ENCODE data around the gene PUM1. TPM values are rescaled to one million over a fixed set of nuclear protein-coding genes. Genes with fewer than 3 reads are reported as not detected.

PUM1 gene
- polyA plus RNA-seq, 1 donor = 56.6 TPM

DNA sequence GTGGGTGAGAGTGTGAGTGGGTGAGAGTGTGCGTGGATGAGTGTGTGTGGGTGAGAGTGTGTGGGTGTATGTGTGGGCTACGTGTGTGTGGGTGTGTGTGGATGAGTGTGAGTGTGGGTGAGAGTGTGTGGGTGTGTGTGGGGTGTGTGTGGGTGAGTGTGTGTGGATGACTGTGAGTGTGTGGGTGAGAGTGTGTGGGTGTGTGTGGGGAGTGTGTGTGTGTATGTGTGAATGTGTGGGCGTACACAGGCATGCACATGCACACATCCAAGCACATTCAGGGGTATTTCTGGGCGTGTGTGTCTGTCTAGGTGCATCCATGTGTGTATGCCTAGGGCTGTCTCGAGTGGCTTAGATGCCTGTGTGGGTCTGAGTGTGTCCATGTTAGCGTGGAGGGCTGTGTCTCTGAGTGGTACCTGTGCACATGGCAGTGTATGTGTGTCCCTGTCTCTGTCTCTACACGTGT is 171.0 kb downstream of the PUM1 start:
- DNase-seq (ENCODE audit: low read depth) = no peak

DNA sequence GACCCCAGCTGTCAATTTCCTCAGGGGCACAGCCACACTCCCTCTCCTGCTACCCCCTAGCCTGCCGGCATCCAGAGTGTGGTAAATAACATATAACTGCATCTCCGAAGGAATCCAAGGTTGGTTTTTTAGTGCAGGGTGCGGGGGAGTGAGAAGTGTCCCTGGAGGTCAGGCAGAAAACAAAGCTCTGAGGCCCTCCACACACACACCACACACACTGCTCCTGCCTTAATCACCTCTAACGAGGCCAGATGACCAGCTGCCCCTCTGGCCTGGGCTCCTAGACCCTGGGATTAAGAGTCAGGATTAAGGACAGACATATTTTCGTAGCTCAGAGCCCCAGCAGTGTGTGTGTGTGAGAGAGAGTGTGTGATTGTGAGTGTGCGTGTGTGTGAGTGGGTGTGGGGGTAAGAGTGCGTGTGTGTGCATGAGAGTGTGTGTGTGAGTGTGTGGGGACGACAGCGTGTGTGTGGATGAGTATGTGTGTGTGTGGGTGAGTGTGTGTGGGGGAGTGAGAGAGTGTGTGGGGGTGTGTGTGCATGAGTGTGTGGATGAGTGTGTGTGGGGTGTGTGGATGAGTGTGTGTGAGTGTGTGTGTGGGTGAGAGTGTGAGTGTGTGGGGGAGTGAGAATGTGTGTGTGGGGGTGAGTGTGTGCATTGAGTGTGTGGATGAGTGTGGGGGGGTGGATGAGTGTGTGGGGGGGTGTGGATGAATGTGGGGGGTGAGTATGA is 171.6 kb downstream of the PUM1 start:
- DNase-seq (ENCODE audit: low read depth) = no peak

DNA sequence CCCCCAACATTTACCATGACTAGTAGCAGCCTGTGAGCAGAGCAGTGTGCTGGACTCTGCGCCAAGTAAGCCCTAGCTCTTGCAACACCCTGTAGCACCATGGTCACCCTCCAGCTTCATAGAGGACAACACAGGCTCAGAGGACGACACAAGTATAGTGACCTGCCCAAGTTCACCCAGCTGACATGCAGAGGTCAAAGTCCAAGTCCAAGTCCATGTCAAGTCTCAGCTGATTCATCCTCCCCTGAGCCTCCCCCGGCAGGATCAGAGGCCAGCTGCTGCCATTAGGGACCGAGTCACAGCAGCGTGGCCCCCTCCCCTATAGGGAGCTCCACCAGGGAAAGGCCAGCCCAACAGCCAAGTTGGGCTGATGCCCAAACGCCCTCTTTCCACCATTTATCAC is 172.8 kb downstream of the PUM1 start:
- no peak for DNase-seq (ENCODE audit: low read depth)

DNA sequence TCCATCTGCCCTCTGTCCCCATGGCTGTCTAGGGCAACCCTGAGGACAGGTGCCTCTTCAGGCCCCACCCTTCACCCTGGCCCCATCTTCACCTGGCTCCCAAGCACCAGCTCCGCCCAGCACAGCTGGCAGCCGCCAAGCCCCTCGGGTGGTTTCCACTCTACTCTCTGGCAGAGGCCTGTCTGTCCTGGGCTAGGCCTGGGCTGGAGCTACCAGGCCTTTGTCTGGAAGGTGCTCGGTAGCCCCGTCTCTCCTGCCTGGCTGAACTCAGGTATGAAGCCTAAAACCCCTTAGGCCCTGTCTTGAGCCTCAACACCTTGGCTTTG is 174.3 kb downstream of the PUM1 start:
- DNase-seq (ENCODE audit: low read depth) = no peak

DNA sequence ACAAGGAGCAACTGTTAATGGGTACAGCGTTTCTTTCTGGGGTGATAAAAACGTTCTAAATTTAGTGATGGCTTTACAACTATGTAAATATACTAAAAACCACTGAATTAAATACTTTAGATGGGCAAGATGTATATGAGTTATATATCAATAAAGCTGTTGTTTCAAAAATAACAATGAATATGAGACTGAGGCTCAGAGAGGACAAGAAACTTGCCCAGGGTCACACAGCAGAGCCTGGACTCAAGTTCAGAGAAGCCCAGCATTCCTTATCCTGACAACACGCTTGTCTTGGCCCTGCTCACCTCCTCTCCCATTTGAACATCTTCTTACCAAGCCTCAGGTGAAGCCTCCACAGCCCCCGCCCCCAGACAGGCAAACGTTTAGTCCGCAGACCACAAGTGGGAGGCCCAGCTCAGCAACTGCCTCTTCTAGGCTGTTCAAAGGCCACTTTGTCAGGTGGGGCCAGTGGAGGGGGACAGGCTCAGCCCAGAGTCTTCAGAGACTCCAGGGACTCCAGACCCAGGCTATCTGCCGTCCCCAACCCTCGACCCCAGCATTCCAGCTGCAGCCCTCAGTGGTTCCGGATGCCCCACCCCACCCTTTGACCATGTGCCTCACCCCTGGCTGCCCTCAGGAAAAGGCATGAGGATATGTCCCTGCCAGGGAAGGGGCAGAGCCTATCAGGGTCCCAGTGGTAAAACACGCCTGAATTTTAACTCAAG is 174.9 kb downstream of the PUM1 start:
- no peak for DNase-seq (ENCODE audit: low read depth)

DNA sequence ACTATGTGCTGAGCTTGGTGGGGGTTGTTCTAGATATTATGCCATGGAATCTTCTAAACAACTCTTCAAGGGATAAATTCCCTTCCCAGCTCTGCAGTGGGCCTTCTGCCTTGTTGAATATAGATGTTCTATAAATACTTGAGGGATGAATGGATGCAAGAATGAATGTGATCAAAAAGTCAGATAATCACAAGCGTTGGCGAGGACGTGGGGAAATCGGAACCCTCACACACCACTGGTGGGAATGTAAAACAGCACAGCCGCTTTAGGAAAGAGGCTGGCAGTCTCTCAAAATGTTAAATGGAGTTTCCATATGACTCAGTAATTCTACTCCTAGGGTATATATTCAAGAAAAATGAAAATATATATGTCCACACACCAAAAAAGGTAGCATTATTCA is 176.0 kb downstream of the PUM1 start:
- no peak for DNase-seq (ENCODE audit: low read depth)

DNA sequence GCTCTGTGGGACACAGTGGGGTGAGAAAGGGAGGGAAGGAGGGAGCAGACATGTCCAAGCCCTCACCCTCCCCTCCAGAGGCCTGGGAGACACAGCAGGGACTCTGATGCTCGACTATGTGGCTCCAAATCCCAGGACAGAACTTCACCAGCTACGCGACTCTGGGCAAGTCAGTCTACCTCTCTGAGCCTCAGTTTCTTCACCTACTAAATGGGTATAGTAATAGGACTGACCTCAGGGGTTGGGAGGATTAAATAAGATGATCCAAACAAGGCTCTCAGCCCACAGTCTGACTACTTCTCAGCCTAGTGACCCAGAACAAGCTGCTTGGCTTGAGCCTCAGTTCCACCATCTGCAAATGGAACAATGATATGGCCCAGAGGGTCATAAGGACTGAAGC is 176.5 kb downstream of the PUM1 start:
- DNase-seq (ENCODE audit: low read depth) = no peak

DNA sequence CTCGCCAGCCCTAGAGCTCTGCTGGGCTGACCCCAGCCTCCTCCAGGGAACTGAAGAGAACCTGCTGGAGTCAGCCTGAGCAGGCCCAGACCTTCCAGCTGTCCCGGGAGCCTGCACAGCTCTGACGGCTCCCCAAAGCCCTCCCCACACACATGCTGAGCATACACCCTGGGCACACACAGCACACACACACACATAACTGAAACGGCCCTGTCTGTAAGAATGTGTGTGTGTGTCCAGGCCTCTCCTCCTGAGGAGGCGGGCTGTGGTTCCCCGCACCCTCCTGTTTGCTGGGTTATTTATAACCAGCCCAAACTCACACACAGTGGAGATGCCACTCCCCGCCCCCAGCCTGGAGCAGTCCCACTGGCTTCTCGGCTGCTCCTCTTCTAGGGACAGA is 177.1 kb downstream of the PUM1 start:
- no peak for DNase-seq (ENCODE audit: low read depth)

DNA sequence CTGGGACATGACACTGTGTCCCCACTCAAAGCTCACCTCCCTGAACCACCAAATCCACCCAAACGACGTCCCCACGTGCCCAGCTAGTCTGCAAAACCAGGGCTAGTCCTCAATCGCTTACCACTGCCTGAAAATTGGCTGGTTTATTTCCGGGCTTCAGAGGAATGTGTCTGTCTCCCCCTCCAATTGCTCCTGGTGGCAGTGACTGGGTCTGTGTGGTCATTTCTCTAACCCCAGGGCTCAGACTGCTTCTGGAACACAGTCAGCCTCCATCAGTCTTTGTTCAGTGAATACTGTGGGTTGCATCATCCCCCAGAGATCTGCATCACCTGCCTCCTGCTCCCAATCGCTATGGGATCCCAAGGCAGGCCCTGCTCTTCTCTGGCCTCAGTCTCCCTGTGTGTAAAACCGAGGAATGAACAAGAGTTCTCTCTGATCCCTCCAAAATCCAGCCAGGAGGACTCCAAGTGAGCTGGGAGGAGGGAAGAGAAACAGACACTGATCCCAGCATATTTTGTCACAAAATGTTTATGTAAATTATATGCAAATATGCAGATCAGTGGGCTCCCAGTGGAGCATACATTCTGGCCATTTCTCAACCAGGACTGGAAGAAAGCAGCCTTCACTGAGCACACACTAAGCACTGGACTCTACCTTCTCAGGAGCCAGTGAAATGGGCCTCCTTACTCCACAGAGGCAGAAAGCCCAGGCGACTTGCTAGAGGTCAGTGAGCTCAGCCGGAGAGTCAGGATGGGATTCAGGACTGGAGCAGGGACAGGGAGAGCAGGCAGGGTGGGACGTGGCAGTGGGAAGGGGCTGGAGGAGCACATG is 177.8 kb downstream of the PUM1 start:
- DNase-seq (ENCODE audit: low read depth) = no peak

DNA sequence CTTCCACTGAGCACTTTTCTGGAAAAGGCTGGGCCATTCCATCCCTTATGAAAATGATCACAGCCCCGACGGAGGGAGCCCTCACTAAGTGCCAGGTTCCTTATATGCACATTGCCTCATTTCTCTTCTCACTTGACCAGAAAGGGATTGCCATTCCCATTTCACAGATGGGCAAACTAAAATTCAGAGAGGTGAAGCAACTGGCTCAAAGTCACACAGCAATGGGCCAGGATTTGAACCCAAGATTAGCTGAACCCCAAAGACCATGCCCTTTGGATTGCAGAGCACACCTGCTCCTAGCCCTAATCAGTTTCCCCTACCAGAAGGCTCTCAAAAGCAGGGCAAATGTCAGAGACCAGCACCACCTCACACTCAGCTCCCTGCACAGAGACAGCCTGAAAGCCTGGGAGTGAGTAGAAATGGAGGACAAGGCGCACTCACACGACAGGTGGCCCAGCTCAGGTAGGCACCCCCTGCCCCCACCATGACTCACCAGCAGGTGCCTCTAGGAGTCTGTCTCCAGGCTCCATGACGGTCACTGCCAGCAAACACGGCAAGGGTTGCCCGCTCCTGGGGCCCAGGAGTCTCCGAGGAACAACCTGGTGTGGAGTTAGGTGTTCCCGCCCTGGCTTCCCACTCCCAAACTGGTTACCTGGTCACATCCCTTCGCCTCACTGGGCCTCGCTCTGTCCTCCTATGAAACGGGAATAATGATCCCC is 178.6 kb downstream of the PUM1 start:
- DNase-seq (ENCODE audit: low read depth) = no peak

DNA sequence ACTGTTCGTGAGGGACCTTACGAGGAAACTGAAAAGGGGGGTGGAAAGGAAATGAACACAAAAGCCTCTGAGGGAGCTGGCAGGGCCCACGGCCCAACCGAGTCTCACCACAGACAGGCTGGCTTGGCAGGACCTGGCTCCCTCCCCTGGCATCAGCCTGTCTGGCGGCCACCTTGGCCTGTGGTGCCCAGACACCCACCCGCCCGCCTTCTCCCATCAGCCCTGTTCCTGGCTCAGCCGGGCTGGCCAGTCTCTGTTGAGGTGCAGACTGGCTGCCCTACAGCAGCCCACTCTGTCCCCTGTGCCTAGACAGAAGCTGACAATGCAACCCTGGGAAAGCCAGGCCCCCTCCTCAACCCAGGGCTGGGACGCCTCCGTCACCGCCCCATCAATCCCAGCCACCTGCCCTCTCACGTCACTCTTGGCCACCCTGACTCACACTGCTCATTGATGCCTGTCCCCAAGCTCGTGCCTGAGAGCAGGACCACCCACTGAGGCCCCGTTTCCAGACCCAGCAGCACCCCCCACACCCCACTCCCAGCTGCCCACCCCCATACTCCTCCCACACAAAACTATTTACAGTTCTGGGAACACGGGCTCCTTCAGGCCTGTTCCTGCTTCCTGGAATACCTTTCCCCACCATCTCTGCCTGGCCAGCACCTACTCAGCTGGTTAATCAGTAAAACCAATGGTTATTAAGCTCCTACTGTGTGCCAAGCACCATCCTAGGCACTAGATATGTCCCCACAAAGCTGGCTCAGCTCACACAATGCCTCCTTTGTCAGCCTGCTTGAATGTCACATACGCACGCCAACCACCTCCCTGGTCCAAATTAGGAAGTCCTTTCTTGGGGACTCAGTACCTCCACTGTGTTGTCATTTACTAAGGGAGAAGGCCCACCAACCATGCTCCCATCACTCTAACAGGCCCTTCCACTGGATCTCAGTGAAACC is 179.7 kb downstream of the PUM1 start:
- DNase-seq (ENCODE audit: low read depth) = no peak

DNA sequence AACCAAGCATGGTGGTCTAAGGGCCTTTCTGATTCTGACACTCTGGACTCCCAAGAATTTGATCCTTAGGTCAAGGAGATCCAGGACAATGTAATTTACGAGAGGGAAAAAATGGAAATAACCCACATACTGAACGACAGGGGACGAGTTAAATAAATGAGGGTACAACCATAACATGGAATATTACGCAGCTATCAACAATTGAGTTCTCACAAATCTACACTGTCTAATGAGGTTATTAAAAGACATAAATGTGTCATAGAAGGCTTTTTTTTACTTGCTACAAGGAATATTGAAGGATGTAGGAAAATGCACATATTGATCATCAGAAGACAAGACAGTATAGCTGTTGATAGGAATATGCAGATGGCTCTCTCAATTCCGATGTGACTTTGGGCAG is 180.8 kb downstream of the PUM1 start:
- DNase-seq (ENCODE audit: low read depth) = no peak

DNA sequence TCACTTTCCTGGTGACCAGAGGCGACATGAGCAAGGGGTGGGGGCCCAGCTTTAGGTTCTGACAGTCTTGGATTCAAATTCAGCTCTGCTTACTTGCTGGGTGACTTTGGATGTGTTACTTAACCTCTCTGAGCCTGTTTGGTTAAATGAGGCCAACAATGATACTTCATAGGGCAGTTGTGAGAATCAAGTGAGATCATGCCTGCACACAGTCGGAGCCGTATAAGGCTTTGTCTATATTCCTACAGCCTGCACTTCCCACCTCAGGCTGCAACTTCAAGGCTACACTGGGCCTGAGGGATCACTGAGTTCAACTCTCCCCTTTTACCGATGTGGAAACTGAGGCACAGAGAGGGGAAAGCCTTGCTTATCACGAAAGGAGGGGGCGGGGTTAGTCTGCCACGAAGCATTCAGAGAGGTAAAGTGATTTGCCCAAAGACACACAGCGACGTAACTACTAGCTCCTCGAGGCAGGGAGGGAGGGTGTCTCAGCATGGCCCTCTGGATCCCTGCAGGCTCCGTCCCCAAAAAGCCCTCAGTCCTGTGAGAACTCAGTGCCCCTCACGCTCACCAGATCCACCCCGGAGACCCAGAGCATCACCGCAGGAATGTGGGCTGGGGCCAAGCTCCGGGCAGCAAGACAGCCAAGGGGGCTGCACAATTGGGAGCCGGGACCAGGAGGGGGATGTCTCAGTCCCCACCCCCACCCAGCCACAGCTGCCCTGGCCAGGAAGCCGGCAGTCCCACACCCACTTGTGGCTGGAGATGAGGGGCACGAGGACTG is 181.9 kb downstream of the PUM1 start:
- no peak for DNase-seq (ENCODE audit: low read depth)

DNA sequence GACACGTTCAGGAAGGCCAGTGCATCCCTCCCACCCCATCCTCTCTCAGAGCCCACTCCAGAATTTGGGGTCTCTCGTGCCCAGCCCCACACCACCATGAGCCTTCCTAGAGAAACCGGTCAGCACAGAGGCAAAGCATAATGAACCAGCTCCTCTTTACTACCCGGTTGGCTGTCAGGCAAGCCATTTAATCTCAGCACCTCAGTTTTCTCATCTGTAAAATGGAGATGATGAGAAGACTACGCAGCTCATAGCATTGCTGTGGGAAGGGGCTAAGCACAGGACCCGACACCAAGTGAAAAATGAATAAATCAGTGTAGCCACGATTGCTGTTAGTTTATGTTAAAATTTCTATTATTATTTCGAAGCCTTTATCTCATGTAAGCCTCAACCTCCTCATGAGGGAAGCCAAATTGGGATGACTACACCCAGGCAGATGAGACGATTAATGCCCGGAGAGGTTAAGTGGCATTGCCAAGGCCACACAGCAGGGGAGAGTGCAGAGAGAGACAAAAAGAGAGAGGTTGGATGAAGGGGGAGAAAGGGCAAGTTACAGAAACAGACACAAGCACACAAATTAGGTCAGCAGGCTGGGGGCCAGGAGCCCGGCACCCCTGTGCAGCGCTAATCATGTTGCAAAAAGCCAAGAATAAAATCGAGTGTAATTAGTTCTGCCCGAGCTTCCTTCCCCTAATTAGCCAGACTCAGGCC is 182.7 kb downstream of the PUM1 start:
- no peak for DNase-seq (ENCODE audit: low read depth)

Other genes starting within 250 kb of the PUM1 start
- gene SDC3, start 157.0 kb downstream of the PUM1 start, polyA plus RNA-seq (ENCODE audit: insufficient read length) = 42.3 TPM
- gene NKAIN1, start 174.2 kb upstream of the PUM1 start, polyA plus RNA-seq (ENCODE audit: insufficient read length) = 1.3 TPM
- 36.7 TPM for gene SNRNP40, start 231.1 kb upstream of the PUM1 start, polyA plus RNA-seq (ENCODE audit: insufficient read length)
- 27.1 TPM for gene ZCCHC17, start 231.3 kb upstream of the PUM1 start, polyA plus RNA-seq (ENCODE audit: insufficient read length)

All from forelimb muscle (tissue), 1 donor.